HepG2 (cell line): ENCODE measurements around the gene DNMT1. TPM values are rescaled to one million over a fixed set of nuclear protein-coding genes. Genes with fewer than 3 reads are reported as not detected.

Source experiments
- ATAC-seq: fragments of 200-7000 bp; cut with Tn5 transposase; 3 replicates; pipeline ENCODE4 v1.9.1; 2020; ENCODE audit warnings: mild to moderate bottlenecking, moderate library complexity
- BruUV-seq: library from RNA; stranded (reverse); fragments of 400-500 nt; replicated peaks from 2 replicates; lab custom pipeline; 2021; lab: Mats Ljungman, UMichigan
- CTCF ChIA-PET: fragments of 300-600 bp; formaldehyde crosslinking; extraction: SDS; loops from one replicate; lab custom pipeline; 2021; ENCODE audit warnings: low total read pairs, inconsistent platforms, low intra/inter-chr PET ratio; lab: Yijun Ruan, JAX
- POLR2A ChIA-PET: fragments of 350-600 bp; sonication (Branson Sonifier 250); formaldehyde crosslinking; loops from one replicate; lab custom pipeline; 2020; ENCODE audit warnings: antibody characterized with exemption, inconsistent platforms; lab: Yijun Ruan, JAX
- DNase-seq: peaks from one replicate; pipeline ENCODE4 v3.0.0-alpha.2; 2015; ENCODE audit warnings: low spot score
- FAIRE-seq: peaks from 3 replicates; lab custom pipeline; 2011; peaks lifted over from hg19 to GRCh38; lab: Jason Lieb, UNC
- H2AFZ ChIP-seq: one replicate; pipeline ENCODE4 v1.6.1; 2011; ENCODE audit warnings: low read length, inconsistent platforms
- H3K27ac ChIP-seq: fragments of 300-600 bp; 3 replicates; pipeline ENCODE4 v1.8.0; 2011; ENCODE audit warnings: mixed run types, mild to moderate bottlenecking, mixed read lengths, low read length, inconsistent platforms; ENCODE audit not compliant: insufficient read depth; ENCODE audit errors: extremely low read length
- H3K27me3 ChIP-seq, 2 experiments: fragments of 200-600 bp in 1 of 2; 2 replicates in 1 of 2; 3 replicates in 1 of 2; pipeline versions ENCODE4 v1.6.0 to v1.8.0; 2011; ENCODE audit warnings: low read length in 2 of 2, mild to moderate bottlenecking in 2 of 2, moderate library complexity in 2 of 2, inconsistent platforms in 1 of 2; ENCODE audit not compliant: insufficient read depth in 2 of 2, control insufficient read depth in 1 of 2
- H3K36me3 ChIP-seq, 2 experiments: fragments of 200-600 bp in 1 of 2; replicated peaks in 1 of 2; 2 replicates in 1 of 2; 3 replicates in 1 of 2; pipeline versions ENCODE4 v1.5.1 to v1.8.0; 2011; ENCODE audit warnings: low read length in 2 of 2, inconsistent platforms in 1 of 2; ENCODE audit not compliant: insufficient read depth in 2 of 2, control insufficient read depth in 1 of 2
- H3K4me1 ChIP-seq: 2 replicates; pipeline ENCODE4 v1.5.1; 2012; ENCODE audit warnings: low read length, inconsistent platforms; ENCODE audit not compliant: insufficient read depth
- H3K4me2 ChIP-seq: 2 replicates; pipeline ENCODE4 v1.6.0; 2011; ENCODE audit warnings: low read depth, low read length, inconsistent platforms
- H3K4me3 ChIP-seq, 3 experiments: fragments of 200-600 bp in 1 of 3; sonication (generic), shearing (Covaris generic) in 1 of 3; replicated peaks in 1 of 3; 2 replicates each; pipeline ENCODE4 v1.5.1; 2011 to 2016; ENCODE audit warnings: low read length in 3 of 3, inconsistent platforms in 2 of 3, low read depth in 2 of 3, mild to moderate bottlenecking in 2 of 3, control low read depth in 1 of 3, mixed read lengths in 1 of 3; ENCODE audit not compliant: insufficient read depth in 1 of 3
- H3K79me2 ChIP-seq: one replicate; pipeline ENCODE4 v1.6.1; 2011; ENCODE audit warnings: low read length, inconsistent platforms; ENCODE audit not compliant: insufficient read depth
- H3K9ac ChIP-seq: 2 replicates; pipeline ENCODE4 v1.6.0; 2011; ENCODE audit warnings: mild to moderate bottlenecking, low read depth, low read length, inconsistent platforms; ENCODE audit not compliant: insufficient read depth
- H3K9me3 ChIP-seq: 2 replicates; pipeline ENCODE4 v1.5.1; 2012; ENCODE audit warnings: mild to moderate bottlenecking, low read length
- H4K20me1 ChIP-seq: 2 replicates; pipeline ENCODE4 v1.6.0; 2011; ENCODE audit warnings: inconsistent platforms, mild to moderate bottlenecking, low read length, moderate library complexity; ENCODE audit not compliant: insufficient read depth
- HCFC1 ChIP-seq: fragments of 150-350 bp; IDR thresholded peaks from 2 replicates; pipeline ENCODE4 v1.6.1; 2014; ENCODE audit warnings: low read depth, low read length
- IKZF1 ChIP-seq: fragments of 450-650 bp; IDR thresholded peaks from 2 replicates; pipeline ENCODE4 v1.7.1; 2016
- RCOR2 ChIP-seq: IDR thresholded peaks from 2 replicates; pipeline ENCODE4 v1.6.1; 2016; ENCODE audit warnings: missing biosample characterization, missing genetic modification reagents
- SALL1 ChIP-seq: sonication (generic); formaldehyde crosslinking; IDR thresholded peaks from 2 replicates; pipeline ENCODE4 v1.8.0; 2022; ENCODE audit warnings: mild to moderate bottlenecking, missing genetic modification reagents
- SP1 ChIP-seq, 2 experiments: fragments of 450-650 bp in 1 of 2; sonication (generic) in 1 of 2; formaldehyde crosslinking in 1 of 2; IDR thresholded peaks; 2 replicates each; pipeline versions ENCODE4 v1.4.0 to v1.6.1; 2016 to 2020; ENCODE audit warnings: missing genetic modification reagents in 1 of 2
- U2AF1 ChIP-seq: fragments of 200-400 bp; formaldehyde crosslinking; optimal IDR thresholded peaks from 2 replicates; pipeline ENCODE3; 2017; ENCODE audit warnings: mild to moderate bottlenecking, low read depth, low read length
- ZBTB42 ChIP-seq: sonication (generic); formaldehyde crosslinking; IDR thresholded peaks from 2 replicates; pipeline ENCODE4 v1.5.0; 2020; ENCODE audit warnings: mild to moderate bottlenecking, missing genetic modification reagents
- ZNF776 ChIP-seq: sonication (generic); formaldehyde crosslinking; IDR thresholded peaks from 2 replicates; pipeline ENCODE4 v1.4.0; 2020; ENCODE audit warnings: mild to moderate bottlenecking, missing genetic modification reagents
- ZSCAN30 ChIP-seq: sonication (generic); formaldehyde crosslinking; IDR thresholded peaks from 2 replicates; pipeline ENCODE4 v1.5.0; 2020; ENCODE audit warnings: mild to moderate bottlenecking, missing genetic modification reagents
- WGBS: methylation state at CpG from one replicate; pipeline ENCODE4 v1.1.6; 2017; ENCODE audit warnings: low lambda C conversion rate; 5-methylcytosine and 5-hydroxymethylcytosine counted together
- in situ Hi-C: cut with HindIII; loops from 2 replicates; pipeline ENCODE4 v1.10.0; 2017; ENCODE audit warnings: low pct_unique_long_range_greater_than_20kb; ENCODE audit not compliant: extremely low pct_ligation_motif_present
- intact Hi-C: fragments of 100-400 bp; cut with micrococcal nuclease; formaldehyde crosslinking; loops from one replicate; pipeline ENCODE4 v1.10.0; 2022; ENCODE audit not compliant: unreplicated experiment
- polyA plus RNA-seq, 8 experiments: library from polyadenylated mRNA; depleted of rRNA in 3 of 8; stranded (reverse) in 7 of 8; unstranded in 1 of 8; fragments of >200 nt; fragmentation: Illumina TruSeq in 4 of 8; extraction: Trizol in 4 of 8; gene quantifications; 2 replicates each; pipeline versions ENCODE4 v1.2.1 to v1.2.3, GENCODE V29; 2011 to 2016; ENCODE audit warnings: low read depth in 4 of 8, missing spikeins in 1 of 8, mixed read lengths in 1 of 8; ENCODE audit not compliant: insufficient read depth in 1 of 8
- total RNA-seq, 5 experiments: library from RNA; depleted of rRNA; stranded (reverse); fragments of >200 nt; fragmentation: Illumina TruSeq; extraction: Trizol; gene quantifications; 2 replicates each; pipeline ENCODE4 v1.2.3, GENCODE V29; 2016; ENCODE audit warnings: low read depth in 1 of 5
- TF ChIP-seq, protein P1 (sequence below): sonication (generic); formaldehyde crosslinking; IDR thresholded peaks from 2 replicates; pipeline ENCODE4 v1.4.0; 2020; ENCODE audit warnings: mild to moderate bottlenecking, missing genetic modification reagents
- TF ChIP-seq, protein P2 (sequence below): sonication (generic); formaldehyde crosslinking; IDR thresholded peaks from 2 replicates; pipeline ENCODE4 v1.5.1; 2020; ENCODE audit warnings: mild to moderate bottlenecking, missing genetic modification reagents, moderate library complexity
- TF ChIP-seq, protein P3 (sequence below): sonication (generic); formaldehyde crosslinking; IDR thresholded peaks from 2 replicates; pipeline ENCODE4 v1.4.0; 2020; ENCODE audit warnings: missing genetic modification reagents

Gene DNMT1
- total and polyA plus RNA-seq, 2 of the 13 experiments (the other 11 are each of a cell fraction or from before 2014, with no cell fraction given) = 31.2 to 91.1 TPM

DNA sequence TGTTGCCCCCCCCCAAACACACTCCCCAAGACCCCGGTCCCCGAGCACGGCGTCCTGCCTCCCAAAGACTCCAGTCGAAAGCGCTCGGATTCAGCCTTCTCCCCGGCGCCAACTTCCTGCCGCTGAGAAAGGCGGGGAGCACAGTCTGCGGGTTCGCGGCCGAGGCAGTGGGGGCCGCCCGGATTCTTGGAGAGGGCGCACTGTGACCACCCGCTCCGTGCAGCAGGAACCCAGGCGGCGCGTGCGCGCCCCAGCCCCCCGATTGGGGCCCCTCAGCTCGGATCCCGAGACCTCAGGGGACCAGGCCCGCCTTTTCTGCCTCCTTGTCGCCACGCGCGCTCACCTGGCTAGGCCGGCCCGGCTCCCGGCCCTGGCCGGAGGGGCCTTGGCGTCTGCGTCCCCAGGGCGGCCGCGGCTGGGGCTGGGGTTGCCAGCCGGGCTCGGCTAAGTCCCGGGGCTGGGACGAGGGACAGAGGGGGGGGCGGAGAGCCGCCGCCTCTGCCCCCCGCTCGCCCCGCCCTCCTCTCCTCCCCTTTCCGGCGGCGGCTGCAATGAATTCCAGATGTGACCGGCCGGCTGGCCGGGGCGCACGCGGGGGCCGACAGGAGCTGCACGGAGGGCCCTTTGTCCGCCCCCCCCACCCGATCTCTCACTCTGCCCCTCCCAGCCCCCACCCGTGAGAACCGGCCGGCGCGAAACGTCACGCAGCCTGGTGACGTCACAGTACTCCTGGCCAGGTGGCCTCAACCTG, 36.3 kb upstream of the DNMT1 start, which contains the start of gene S1PR2:
TSS of gene S1PR2 (minus strand) at position 471 of the 751 bp plus-strand sequence. CDS start 6,426 bp downstream, outside the sequence.
- no peaks in the 10 kb centered on the region for H3K36me3 ChIP-seq
- H3K4me2 ChIP-seq = peak within 1 kb of the TSS; percentile 90
- no peaks in the 10 kb centered on the region for H3K9me3 ChIP-seq
- peak; percentile 71 for ATAC-seq
- CTCF ChIA-PET = interaction anchor here (1.4 kb wide), 1 partner anchor 19 kb away, joined by 5 read pairs; no protein-coding TSS in a partner anchor
- peak; percentile 36 for DNase-seq
- H3K4me1 ChIP-seq = peaks cover 40% of the 10 kb centered on the region
- H3K27ac ChIP-seq = no peak within 1 kb of the TSS
- BruUV-seq = no TSS peak
- POLR2A ChIA-PET = interaction anchor here (0.5 to 1.2 kb wide), 3 partner anchors 9 to 28 kb away, joined by 3 to 4 read pairs (median 3); no protein-coding TSS in a partner anchor
- no peak within 1 kb of the TSS for H2AFZ ChIP-seq
- H3K4me3 ChIP-seq = peak within 1 kb of the TSS; percentile 72 to 77 (median 74)
- no peak for FAIRE-seq
- peak within 1 kb of the TSS; percentile 59 for H3K9ac ChIP-seq
- intact Hi-C loops (loop anchor here (1.0 kb wide), 1 partner anchor 19 kb away; no protein-coding TSS in a partner anchor), in situ Hi-C loops (loop anchor here (10.0 kb wide), 1 partner anchor 296 kb away; the partner anchor contains the start of gene OLFM2)
- H3K79me2 ChIP-seq = no peaks in the 10 kb centered on the region
- peaks cover 2 to 11% of the 10 kb centered on the region in 2 experiments; a peak in 4 of 5 replicates for H3K27me3 ChIP-seq
- no peaks in the 10 kb centered on the region for H4K20me1 ChIP-seq
- WGBS = no CpG with 5 or more reads among the region's 73 CpGs
- TF ChIP-seq U2AF1 = peak; percentile 32
- TF ChIP-seq, protein P1, sequence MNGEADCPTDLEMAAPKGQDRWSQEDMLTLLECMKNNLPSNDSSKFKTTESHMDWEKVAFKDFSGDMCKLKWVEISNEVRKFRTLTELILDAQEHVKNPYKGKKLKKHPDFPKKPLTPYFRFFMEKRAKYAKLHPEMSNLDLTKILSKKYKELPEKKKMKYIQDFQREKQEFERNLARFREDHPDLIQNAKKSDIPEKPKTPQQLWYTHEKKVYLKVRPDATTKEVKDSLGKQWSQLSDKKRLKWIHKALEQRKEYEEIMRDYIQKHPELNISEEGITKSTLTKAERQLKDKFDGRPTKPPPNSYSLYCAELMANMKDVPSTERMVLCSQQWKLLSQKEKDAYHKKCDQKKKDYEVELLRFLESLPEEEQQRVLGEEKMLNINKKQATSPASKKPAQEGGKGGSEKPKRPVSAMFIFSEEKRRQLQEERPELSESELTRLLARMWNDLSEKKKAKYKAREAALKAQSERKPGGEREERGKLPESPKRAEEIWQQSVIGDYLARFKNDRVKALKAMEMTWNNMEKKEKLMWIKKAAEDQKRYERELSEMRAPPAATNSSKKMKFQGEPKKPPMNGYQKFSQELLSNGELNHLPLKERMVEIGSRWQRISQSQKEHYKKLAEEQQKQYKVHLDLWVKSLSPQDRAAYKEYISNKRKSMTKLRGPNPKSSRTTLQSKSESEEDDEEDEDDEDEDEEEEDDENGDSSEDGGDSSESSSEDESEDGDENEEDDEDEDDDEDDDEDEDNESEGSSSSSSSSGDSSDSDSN (CRISPR knock-in tag) = peak; percentile 16; the same call in 1 of the 2 replicates
- no peak for TF ChIP-seq IKZF1
- TF ChIP-seq SALL1 (CRISPR knock-in tag) = no peak
- peak; percentile 78; the same call in 1 of the 2 replicates for TF ChIP-seq ZBTB42 (CRISPR knock-in tag)
- TF ChIP-seq, protein P2, sequence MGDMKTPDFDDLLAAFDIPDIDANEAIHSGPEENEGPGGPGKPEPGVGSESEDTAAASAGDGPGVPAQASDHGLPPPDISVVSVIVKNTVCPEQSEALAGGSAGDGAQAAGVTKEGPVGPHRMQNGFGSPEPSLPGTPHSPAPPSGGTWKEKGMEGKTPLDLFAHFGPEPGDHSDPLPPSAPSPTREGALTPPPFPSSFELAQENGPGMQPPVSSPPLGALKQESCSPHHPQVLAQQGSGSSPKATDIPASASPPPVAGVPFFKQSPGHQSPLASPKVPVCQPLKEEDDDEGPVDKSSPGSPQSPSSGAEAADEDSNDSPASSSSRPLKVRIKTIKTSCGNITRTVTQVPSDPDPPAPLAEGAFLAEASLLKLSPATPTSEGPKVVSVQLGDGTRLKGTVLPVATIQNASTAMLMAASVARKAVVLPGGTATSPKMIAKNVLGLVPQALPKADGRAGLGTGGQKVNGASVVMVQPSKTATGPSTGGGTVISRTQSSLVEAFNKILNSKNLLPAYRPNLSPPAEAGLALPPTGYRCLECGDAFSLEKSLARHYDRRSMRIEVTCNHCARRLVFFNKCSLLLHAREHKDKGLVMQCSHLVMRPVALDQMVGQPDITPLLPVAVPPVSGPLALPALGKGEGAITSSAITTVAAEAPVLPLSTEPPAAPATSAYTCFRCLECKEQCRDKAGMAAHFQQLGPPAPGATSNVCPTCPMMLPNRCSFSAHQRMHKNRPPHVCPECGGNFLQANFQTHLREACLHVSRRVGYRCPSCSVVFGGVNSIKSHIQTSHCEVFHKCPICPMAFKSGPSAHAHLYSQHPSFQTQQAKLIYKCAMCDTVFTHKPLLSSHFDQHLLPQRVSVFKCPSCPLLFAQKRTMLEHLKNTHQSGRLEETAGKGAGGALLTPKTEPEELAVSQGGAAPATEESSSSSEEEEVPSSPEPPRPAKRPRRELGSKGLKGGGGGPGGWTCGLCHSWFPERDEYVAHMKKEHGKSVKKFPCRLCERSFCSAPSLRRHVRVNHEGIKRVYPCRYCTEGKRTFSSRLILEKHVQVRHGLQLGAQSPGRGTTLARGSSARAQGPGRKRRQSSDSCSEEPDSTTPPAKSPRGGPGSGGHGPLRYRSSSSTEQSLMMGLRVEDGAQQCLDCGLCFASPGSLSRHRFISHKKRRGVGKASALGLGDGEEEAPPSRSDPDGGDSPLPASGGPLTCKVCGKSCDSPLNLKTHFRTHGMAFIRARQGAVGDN (CRISPR knock-in tag) = peak; percentile 78
- TF ChIP-seq ZSCAN30 (CRISPR knock-in tag) = no peak
- no peak for TF ChIP-seq SP1 (IDR thresholded peaks at IDR 0.05)
- TF ChIP-seq SP1 (CRISPR knock-in tag; IDR thresholded peaks at IDR 0.05) = 0 out of 2 replicates have a peak, but pooled peaks have one; percentile 32
- TF ChIP-seq, protein P3, sequence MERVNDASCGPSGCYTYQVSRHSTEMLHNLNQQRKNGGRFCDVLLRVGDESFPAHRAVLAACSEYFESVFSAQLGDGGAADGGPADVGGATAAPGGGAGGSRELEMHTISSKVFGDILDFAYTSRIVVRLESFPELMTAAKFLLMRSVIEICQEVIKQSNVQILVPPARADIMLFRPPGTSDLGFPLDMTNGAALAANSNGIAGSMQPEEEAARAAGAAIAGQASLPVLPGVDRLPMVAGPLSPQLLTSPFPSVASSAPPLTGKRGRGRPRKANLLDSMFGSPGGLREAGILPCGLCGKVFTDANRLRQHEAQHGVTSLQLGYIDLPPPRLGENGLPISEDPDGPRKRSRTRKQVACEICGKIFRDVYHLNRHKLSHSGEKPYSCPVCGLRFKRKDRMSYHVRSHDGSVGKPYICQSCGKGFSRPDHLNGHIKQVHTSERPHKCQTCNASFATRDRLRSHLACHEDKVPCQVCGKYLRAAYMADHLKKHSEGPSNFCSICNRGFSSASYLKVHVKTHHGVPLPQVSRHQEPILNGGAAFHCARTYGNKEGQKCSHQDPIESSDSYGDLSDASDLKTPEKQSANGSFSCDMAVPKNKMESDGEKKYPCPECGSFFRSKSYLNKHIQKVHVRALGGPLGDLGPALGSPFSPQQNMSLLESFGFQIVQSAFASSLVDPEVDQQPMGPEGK (CRISPR knock-in tag) = peak; percentile 91
- no peak for TF ChIP-seq HCFC1
- no peak for TF ChIP-seq RCOR2 (CRISPR knock-in tag)
- TF ChIP-seq ZNF776 (CRISPR knock-in tag) = peak; percentile 26; the same call in 1 of the 2 replicates
